HG03558 (cell line): ENCODE results near the gene SART1.
"Not testable (repeated sequence)": the region's sequence is repeated elsewhere in the genome, so short reads cannot be mapped to it uniquely, and the experiment has no call there.

Experiments used
- ATAC-seq: cut with Tn5 transposase; IDR thresholded peaks from one replicate; pipeline ENCODE4 v1.9.1; 2021; ENCODE audit warnings: moderate number of reproducible peaks; ENCODE audit not compliant: unreplicated experiment; ENCODE audit errors: extremely low read depth

The SART1 gene

DNA sequence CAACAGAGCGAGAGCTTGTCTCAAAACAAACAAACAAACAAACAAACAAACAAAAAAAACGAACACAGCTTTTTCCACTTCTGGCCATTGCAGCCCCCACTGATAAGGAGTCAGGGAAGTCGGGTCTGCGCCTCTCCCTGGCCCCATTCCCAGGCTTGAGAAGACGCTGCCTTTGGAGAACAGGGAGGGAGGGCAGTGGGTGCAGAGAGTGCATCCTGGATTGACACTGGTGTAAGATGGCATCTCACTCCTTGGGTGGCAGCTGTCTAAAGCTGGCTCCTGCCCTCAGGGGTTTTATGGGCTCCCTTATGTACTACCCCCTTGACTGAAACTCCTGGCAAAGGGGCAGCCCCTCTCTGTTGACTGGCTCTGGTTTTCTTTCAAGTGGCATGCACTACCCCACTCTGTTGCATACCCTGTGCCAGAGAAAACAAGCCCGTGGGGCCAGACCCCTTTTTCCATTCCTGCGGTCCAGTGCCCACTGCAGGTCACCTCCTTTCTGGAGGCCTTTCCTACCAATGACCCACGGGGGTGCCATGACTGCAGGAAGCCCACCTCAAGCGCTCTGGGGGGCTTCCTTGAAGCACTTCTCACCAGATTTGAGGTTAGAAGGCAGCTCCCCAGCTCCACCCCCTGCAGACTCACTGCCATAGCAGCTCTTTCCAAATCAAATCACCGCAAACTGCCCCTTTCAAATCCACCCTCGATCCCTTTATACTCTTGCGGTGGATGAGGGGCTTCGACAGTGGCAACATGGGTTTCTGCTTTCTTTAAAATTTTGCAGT is 29.6 kb upstream of the SART1 start:
- no peak for ATAC-seq

GRCh38 chr11:65932558-65932919 is 29.0 kb upstream of the SART1 start:
- ATAC-seq = no peak

DNA sequence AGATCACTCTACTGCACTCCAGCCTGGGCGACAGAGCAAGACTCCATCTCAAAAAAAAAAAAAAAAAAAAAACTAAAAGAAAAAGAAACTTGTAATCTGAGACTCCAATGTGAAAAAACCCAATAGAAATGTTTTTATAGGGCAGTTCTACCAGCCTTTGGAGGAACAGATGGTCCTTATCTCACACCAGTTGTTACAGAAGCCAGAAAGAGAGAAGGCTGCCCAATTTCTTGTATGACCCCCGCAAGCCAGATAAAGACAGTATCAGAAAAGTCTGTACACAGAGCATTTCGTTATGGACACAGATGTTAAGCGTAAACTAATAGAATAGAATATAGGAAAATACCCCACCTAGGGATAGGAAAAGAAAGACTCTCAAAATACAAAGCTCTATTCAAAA is 27.5 kb upstream of the SART1 start:
- no peak for ATAC-seq

- ATAC-seq = no peak
Observed at GRCh38 chr11:65937766-65938165, 23.8 kb upstream of the SART1 start.

- no peak for ATAC-seq
Observed at GRCh38 chr11:65941720-65942310, 19.7 kb upstream of the SART1 start.

DNA sequence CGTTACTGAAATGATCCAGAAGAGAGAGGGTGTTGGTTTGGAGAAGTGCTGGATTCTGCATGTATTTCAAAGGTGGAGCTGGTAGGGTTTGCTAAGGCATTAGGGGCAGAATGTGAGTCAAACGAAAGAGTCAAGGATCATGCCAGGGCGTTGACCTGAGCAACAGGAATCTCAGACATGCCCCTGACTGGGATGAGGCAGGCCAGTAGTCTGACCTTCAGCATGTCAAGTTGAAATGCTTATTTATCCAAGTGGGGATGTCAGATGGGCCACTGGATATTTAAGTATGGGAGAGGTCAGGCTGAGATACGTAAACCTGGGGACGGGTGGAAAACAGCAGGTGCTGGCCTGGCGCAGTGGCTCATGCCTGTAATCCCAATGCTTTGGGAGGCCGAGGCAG is 19.0 kb upstream of the SART1 start:
- no peak for ATAC-seq

DNA sequence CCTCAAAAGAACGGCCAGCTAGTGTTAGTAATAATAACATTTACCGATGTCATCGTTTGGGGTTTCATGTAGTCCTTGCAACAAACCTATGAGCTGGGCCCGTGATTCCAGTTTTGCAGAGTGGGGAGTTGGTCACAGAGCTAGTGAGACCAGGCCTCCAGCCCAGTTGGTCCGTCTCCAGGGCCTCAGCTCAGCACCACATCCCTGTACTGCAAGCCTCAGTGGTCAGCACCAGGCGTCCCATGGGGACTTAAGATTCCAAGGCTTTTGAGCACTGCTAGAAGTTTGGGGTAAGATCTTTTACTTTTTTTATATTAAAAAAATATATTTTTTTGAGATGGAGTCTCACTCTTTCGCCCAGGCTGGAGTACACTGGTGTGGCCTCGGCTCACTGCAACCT is 17.3 kb upstream of the SART1 start:
- no peak for ATAC-seq

- no peak for ATAC-seq
Observed at GRCh38 chr11:65944767-65945166, 16.8 kb upstream of the SART1 start.

DNA sequence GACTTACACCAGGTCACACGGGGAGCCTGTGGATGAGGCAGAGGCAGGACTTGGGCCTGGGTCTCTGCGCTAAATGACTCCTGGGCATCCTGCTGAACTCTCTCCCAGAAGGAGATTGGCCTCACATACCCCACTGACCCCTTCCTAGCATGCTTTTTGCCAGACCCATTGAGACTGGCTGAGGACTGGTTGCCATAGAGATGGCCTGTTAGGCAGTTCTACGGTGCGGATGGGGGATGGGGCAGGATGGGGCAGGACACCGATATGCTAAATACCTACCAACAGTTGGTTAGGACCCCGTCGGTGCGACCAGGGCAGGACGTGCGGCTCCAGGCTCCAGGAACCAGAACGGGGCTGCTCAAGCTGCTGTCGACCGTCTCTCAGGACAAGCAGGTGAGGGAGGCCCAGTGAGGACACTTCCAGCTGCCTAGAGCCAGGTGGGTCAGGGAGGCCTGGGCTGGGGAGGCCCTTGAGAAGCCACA is 16.1 kb upstream of the SART1 start, which contains the start of gene TSGA10IP:
TSS of gene TSGA10IP (plus strand) at position 51 of the 482 bp plus-strand sequence. CDS start at position 247, 196 bp downstream.
- ATAC-seq = no peak

- ATAC-seq = no peak
Observed at GRCh38 chr11:65945941-65946558, 15.5 kb upstream of the SART1 start.

GRCh38 chr11:65946655-65947054 is 14.9 kb upstream of the SART1 start:
- ATAC-seq = no peak

DNA sequence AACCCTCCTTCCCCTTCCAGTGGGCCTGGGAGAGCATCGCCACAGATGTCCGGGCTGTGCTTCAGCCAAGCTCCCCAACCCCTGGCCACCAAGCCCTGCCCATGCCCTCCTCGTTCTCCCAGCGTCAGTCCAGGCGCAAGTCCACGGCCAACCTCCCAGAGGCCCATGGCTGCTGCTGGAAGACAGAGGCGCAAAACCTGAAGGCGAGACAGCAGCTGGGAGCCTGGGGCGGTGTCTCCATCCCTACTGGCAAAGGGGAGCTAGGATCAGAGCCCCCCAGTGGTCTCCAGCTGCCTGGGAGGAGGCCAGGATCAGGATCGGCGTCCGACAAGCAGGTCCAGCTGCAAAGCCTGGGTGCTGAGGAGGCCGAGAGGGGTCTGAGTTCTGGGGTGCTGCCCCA is 14.4 kb upstream of the SART1 start:
- ATAC-seq = no peak

GRCh38 chr11:65947603-65948125 is 13.9 kb upstream of the SART1 start:
- no peak for ATAC-seq

DNA sequence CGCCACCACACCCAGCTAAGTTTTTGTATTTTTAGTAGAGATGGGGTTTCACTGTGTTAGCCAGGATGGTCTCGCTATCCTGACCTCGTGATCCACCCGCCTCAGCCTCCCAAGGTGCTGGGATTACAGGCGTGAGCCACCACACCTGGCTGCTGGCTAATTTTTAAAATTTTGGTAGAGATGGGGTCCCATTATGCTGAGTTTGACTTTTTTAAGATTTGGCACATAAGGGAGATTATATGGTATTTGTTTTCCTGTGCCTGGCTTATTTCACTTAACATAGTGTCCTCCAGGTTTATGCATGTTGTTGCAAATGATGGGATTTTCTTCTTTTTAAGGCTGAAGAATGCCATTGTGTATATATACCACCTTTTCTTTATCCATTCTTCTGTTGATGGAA is 10.8 kb upstream of the SART1 start:
- ATAC-seq = not testable (repeated sequence)

GRCh38 chr11:65951641-65952040 is 9.9 kb upstream of the SART1 start:
- not testable (repeated sequence) for ATAC-seq

GRCh38 chr11:65952052-65952521 is 9.4 kb upstream of the SART1 start:
- no peak for ATAC-seq

DNA sequence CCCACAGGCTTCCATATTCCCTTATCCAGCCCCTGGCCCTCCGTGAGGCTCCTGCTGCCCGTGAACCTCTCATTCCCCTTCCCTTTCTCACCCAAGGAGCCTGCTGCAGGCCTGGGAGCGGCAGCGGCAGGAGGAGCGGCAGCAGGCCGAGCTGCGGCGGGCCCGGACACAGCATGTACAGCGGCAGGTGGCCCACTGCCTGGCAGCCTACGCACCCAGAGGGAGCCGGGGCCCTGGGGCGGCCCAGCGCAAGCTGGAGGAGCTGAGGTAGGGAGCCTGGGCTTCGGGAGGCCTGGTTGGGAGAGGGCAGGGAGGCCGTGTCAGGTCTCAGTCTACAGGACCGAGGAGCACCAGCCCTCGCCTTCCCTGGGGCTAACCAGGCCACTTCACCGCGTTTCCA is 8.1 kb upstream of the SART1 start:
- no peak for ATAC-seq

DNA sequence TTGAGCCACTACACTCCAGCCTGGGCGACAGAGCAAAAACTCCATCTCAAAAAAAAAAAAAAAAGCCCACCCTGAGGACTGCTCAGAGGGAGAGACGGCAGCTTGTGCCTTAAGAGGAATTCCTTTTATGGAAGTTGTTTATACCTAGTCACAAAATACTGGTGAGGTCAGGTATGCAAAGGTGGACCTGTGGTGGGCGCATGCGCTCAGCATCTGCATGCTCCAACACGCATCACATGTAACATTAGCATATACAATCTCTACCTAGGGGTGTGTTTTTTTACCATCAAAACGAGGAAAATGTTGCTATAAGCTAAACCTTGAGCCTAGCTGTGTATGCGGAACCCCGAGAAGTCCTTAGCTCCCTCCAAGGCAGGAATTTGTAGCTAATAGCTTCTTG is 6.8 kb upstream of the SART1 start:
- ATAC-seq = no peak

DNA sequence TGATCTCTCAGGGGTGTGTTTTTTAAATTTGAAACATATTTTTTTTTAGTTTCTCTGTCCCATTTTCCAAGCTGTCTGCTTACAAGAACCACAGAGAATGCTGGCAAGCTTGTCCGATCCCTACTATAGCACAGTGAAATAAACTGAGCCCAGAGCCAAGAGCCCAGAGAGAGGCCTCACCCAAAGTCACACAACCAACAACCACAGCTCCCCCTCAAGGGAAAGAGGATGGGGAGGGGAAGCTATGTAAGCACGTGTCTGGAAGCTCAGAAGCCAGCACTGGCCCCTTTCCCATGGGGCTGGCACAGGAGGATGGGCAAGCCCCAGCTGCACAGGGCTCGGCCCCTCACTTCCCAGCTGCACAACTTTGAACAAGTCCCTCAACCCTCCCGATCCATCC is 3.2 kb upstream of the SART1 start:
- ATAC-seq = no peak

DNA sequence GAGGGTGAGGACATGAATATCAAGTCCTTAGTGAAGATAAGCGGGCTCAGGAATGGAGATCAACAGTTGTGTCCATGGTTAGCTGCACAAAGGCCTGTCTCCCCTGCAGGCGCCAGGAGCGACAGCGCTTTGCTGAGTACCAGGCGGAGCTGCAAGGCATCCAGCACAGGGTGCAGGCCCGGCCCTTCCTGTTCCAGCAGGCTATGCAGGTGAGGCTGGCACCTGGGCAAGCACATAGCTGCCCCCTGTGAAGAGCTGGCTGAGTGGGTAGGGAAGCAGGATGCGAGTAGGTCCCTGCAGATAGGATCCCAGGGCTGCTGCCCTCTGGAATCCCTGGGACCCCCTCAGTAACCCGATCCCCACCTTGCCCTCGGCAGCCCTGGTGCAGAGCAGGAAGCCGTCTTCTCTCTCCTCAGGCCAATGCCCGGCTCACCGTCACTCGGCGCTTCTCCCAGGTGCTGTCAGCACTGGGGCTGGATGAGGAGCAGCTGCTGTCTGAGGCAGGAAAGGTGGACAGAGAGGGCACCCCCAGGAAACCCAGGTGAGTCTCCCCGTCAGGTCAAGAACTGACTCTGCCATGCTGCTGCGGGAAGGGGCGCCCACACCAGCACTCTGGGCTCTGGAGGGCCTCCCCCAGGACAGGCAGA is 2.6 kb upstream of the SART1 start:
- ATAC-seq = no peak
